Measurements from ENCODE around the gene OXA1L. TPM values are rescaled to one million over a fixed set of nuclear protein-coding genes. Genes with fewer than 3 reads are reported as not detected.

The OXA1L gene
- polyA plus RNA-seq (2013, experiment 1 of 2): 157 TPM
- 152 TPM for polyA plus RNA-seq (2013, experiment 2 of 2)

DNA sequence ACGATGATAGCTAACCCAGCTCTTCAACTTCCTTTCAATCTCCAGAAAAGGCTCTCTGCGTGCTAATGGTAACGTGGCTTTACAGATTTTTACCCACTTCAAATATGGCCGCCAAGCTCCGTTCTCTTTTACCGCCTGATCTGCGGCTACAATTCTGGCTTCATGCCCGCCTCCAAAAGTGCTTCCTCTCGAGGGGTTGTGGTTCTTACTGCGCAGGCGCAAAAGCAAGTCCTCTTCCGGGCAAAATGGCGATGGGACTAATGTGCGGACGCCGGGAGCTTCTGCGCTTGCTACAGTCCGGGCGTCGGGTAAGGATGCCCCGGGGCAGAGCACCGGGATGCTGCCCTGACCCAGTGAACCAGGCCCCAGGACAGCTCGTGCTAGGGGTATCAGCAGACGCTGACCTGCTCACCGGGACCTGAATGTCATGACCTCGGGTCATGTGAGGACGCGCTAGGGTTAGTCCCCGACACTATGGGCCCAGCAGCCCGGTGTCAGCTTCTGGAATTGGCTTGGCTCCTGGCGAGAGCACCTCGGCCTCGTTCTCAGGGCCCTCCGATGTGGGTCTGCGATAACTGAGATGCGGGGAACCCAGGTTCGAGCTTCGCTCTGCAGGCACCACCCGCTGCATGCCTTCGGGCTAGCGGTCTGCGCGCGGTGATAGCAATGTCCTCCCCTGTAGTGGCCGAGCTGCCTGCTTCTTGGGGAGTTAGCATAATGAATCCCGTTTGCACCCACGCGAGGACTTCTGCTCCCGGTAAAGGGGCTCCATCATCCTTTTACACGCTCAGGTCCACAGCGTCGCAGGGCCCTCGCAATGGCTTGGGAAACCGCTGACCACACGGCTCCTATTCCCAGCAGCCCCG, at the start of gene OXA1L:
Gene OXA1L (plus strand): TSS at position 232 of the 866 bp plus-strand sequence. CDS start 14 bp downstream, at position 246.
- H3K9me3 ChIP-seq (replicated peaks in 1 of 2; ENCODE audit: control insufficient read depth in 2 of 2, insufficient read depth in 1 of 2, low read depth in 1 of 2, low read length in 2 of 2): peaks cover 0 to 4% of the 10 kb centered on the region in 2 donors
- H3K27ac ChIP-seq (replicated peaks; ENCODE audit: low read length): peak within 1 kb of the TSS; percentile 3
- no peak within 1 kb of the TSS for H3K14ac ChIP-seq (ENCODE audit: low read length)
- peak within 1 kb of the TSS; percentile 60 for H3K23ac ChIP-seq (ENCODE audit: low read depth, low read length, poor library complexity)
- DNase-seq (ENCODE audit: low spot score): peak; percentile 91
- peak within 1 kb of the TSS; percentile 50 for H2BK12ac ChIP-seq (ENCODE audit: low read length)
- H2AK5ac ChIP-seq (ENCODE audit: low read depth, low read length): peak within 1 kb of the TSS; percentile 79
- H2BK15ac ChIP-seq (ENCODE audit: low read length): no peak within 1 kb of the TSS
- peak within 1 kb of the TSS; percentile 26 for H4K8ac ChIP-seq (ENCODE audit: low read depth, low read length)
- H3K9ac ChIP-seq (ENCODE audit: low read depth, low read length, poor library complexity): peak within 1 kb of the TSS; percentile 91
- H2BK120ac ChIP-seq (ENCODE audit: low read depth, low read length): no peak within 1 kb of the TSS
- H3K4me1 ChIP-seq (ENCODE audit: control insufficient read depth in 2 of 2, insufficient read depth in 1 of 2, low read depth in 1 of 2, low read length in 2 of 2): peaks cover 2 to 6% of the 10 kb centered on the region in 2 donors
- H3K27me3 ChIP-seq (ENCODE audit: control insufficient read depth in 3 of 3, insufficient read depth in 3 of 3, low read depth in 1 of 3, low read length in 3 of 3): no peaks in the 10 kb centered on the region
- no peak within 1 kb of the TSS for H4K91ac ChIP-seq (ENCODE audit: low read depth, low read length, poor library complexity)
- peak within 1 kb of the TSS; percentile 38 for H3K4ac ChIP-seq (ENCODE audit: low read length)
- peaks cover 27 to 37% of the 10 kb centered on the region in 2 donors for H3K36me3 ChIP-seq (replicated peaks in 1 of 2; ENCODE audit: control insufficient read depth in 2 of 2, insufficient read depth in 2 of 2, low read length in 2 of 2)
- peak within 1 kb of the TSS; percentile 90 for H3K18ac ChIP-seq (ENCODE audit: low read length)
- H2BK5ac ChIP-seq (ENCODE audit: low read length): no peak within 1 kb of the TSS
- H3K79me1 ChIP-seq (ENCODE audit: low read depth, low read length): peaks cover 4% of the 10 kb centered on the region
- H3K4me2 ChIP-seq (ENCODE audit: insufficient read depth, low read length, poor library complexity, severe bottlenecking): peak within 1 kb of the TSS; percentile 69
- peak within 1 kb of the TSS; percentile 89 for H2AFZ ChIP-seq (ENCODE audit: low read length)
- peak within 1 kb of the TSS; percentile 82 to 97 for H3K4me3 ChIP-seq (ENCODE audit: low read length in 2 of 2)
- WGBS, 2 donors (ENCODE audit: extremely low coverage in 2 of 2, insufficient read length in 2 of 2, insufficient replicate concordance in 1 of 2): no CpG with 5 or more reads among the region's 56 CpGs

DNA sequence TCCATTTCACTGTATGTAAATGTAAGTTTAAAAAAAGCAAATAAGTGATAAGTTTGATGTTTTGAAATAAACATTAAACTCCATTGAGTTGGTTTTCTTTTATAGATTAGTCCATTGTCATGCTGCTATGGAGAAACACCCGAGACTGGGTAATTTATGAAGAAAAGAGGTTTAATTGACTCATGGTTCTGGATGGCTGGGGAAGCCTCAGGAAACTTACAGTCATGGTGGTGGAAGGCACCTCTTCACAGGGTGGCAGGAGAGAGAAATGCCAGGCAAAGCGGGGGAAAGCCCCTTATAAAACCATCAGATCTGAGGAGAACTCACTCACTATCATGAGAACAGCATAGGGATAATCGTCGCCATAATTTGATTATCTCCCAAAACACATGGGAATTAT, 48.4 kb upstream of the OXA1L start:
- H3K9me3 ChIP-seq (replicated peaks in 1 of 2; ENCODE audit: control insufficient read depth in 2 of 2, insufficient read depth in 1 of 2, low read depth in 1 of 2, low read length in 2 of 2): no peaks in the 10 kb centered on the region
- no CpG with 5 or more reads among the region's 4 CpGs for WGBS, 2 donors (ENCODE audit: extremely low coverage in 2 of 2, insufficient read length in 2 of 2, insufficient replicate concordance in 1 of 2)
- H3K14ac ChIP-seq (ENCODE audit: low read length): no peak overlapping the region
- H3K27me3 ChIP-seq (ENCODE audit: control insufficient read depth in 3 of 3, insufficient read depth in 3 of 3, low read depth in 1 of 3, low read length in 3 of 3): peaks cover 0 to 4% (median 0%) of the 10 kb centered on the region in 3 experiments
- no peak overlapping the region for H4K91ac ChIP-seq (ENCODE audit: low read depth, low read length, poor library complexity)
- no peak overlapping the region for H3K23ac ChIP-seq (ENCODE audit: low read depth, low read length, poor library complexity)
- H3K4me2 ChIP-seq (ENCODE audit: insufficient read depth, low read length, poor library complexity, severe bottlenecking): no peak overlapping the region
- H4K8ac ChIP-seq (ENCODE audit: low read depth, low read length): no peak overlapping the region
- H3K79me1 ChIP-seq (ENCODE audit: low read depth, low read length): no peaks in the 10 kb centered on the region
- H2BK5ac ChIP-seq (ENCODE audit: low read length): no peak overlapping the region
- no peak overlapping the region for H3K9ac ChIP-seq (ENCODE audit: low read depth, low read length, poor library complexity)
- DNase-seq (ENCODE audit: low spot score): no peak
- H3K18ac ChIP-seq (ENCODE audit: low read length): no peak overlapping the region
- H3K4ac ChIP-seq (ENCODE audit: low read length): no peak overlapping the region
- no peaks in the 10 kb centered on the region for H3K36me3 ChIP-seq (replicated peaks in 1 of 2; ENCODE audit: control insufficient read depth in 2 of 2, insufficient read depth in 2 of 2, low read length in 2 of 2)
- H2BK15ac ChIP-seq (ENCODE audit: low read length): no peak overlapping the region
- no peaks in the 10 kb centered on the region for H3K4me1 ChIP-seq (ENCODE audit: control insufficient read depth in 2 of 2, insufficient read depth in 1 of 2, low read depth in 1 of 2, low read length in 2 of 2)
- no peak overlapping the region for H2BK12ac ChIP-seq (ENCODE audit: low read length)
- no peak overlapping the region for H2AFZ ChIP-seq (ENCODE audit: low read length)
- no peak overlapping the region for H2AK5ac ChIP-seq (ENCODE audit: low read depth, low read length)
- H2BK120ac ChIP-seq (ENCODE audit: low read depth, low read length): no peak overlapping the region
- H3K27ac ChIP-seq (replicated peaks; ENCODE audit: low read length): no peak overlapping the region
- no peak overlapping the region for H3K4me3 ChIP-seq (ENCODE audit: low read length in 2 of 2)

GRCh38 chr14:22721213-22721612, 45.3 kb upstream of the OXA1L start:
- Histone ChIP-seq H3K9ac (ENCODE audit: low read depth, low read length, poor library complexity) (no peak overlapping the region), H4K8ac (ENCODE audit: low read depth, low read length) (no peak overlapping the region), H3K4me2 (ENCODE audit: insufficient read depth, low read length, poor library complexity, severe bottlenecking) (no peak overlapping the region), H3K27me3 (ENCODE audit: control insufficient read depth in 3 of 3, insufficient read depth in 3 of 3, low read depth in 1 of 3, low read length in 3 of 3) (peaks cover 0 to 12% (median 0%) of the 10 kb centered on the region in 3 experiments), H2BK120ac (ENCODE audit: low read depth, low read length) (no peak overlapping the region), H2BK15ac (ENCODE audit: low read length) (no peak overlapping the region), H3K18ac (ENCODE audit: low read length) (no peak overlapping the region), H2AFZ (ENCODE audit: low read length) (no peak overlapping the region), H2BK5ac (ENCODE audit: low read length) (no peak overlapping the region), H2BK12ac (ENCODE audit: low read length) (no peak overlapping the region), H3K23ac (ENCODE audit: low read depth, low read length, poor library complexity) (no peak overlapping the region), H2AK5ac (ENCODE audit: low read depth, low read length) (no peak overlapping the region), H3K9me3 (replicated peaks in 1 of 2; ENCODE audit: control insufficient read depth in 2 of 2, insufficient read depth in 1 of 2, low read depth in 1 of 2, low read length in 2 of 2) (no peaks in the 10 kb centered on the region), H3K79me1 (ENCODE audit: low read depth, low read length) (no peaks in the 10 kb centered on the region), H4K91ac (ENCODE audit: low read depth, low read length, poor library complexity) (no peak overlapping the region), H3K27ac (replicated peaks; ENCODE audit: low read length) (no peak overlapping the region), H3K14ac (ENCODE audit: low read length) (no peak overlapping the region), H3K4me1 (ENCODE audit: control insufficient read depth in 2 of 2, insufficient read depth in 1 of 2, low read depth in 1 of 2, low read length in 2 of 2) (peaks cover 0 to 3% of the 10 kb centered on the region in 2 donors), H3K4ac (ENCODE audit: low read length) (no peak overlapping the region), H3K4me3 (ENCODE audit: low read length in 2 of 2) (no peak overlapping the region), H3K36me3 (replicated peaks in 1 of 2; ENCODE audit: control insufficient read depth in 2 of 2, insufficient read depth in 2 of 2, low read length in 2 of 2) (no peaks in the 10 kb centered on the region)
- no CpG with 5 or more reads among the region's 2 CpGs for WGBS, 2 donors (ENCODE audit: extremely low coverage in 2 of 2, insufficient read length in 2 of 2, insufficient replicate concordance in 1 of 2)
- no peak for DNase-seq (ENCODE audit: low spot score)

- Histone ChIP-seq H3K27ac (replicated peaks; ENCODE audit: low read length) (no peak overlapping the region), H4K8ac (ENCODE audit: low read depth, low read length) (no peak overlapping the region), H3K79me1 (ENCODE audit: low read depth, low read length) (no peaks in the 10 kb centered on the region), H3K23ac (ENCODE audit: low read depth, low read length, poor library complexity) (no peak overlapping the region), H3K4me1 (ENCODE audit: control insufficient read depth in 2 of 2, insufficient read depth in 1 of 2, low read depth in 1 of 2, low read length in 2 of 2) (peaks cover 0 to 3% of the 10 kb centered on the region in 2 donors), H4K91ac (ENCODE audit: low read depth, low read length, poor library complexity) (no peak overlapping the region), H3K4me2 (ENCODE audit: insufficient read depth, low read length, poor library complexity, severe bottlenecking) (no peak overlapping the region), H2AK5ac (ENCODE audit: low read depth, low read length) (peak overlapping the region; percentile 51), H3K9ac (ENCODE audit: low read depth, low read length, poor library complexity) (no peak overlapping the region), H3K36me3 (replicated peaks in 1 of 2; ENCODE audit: control insufficient read depth in 2 of 2, insufficient read depth in 2 of 2, low read length in 2 of 2) (no peaks in the 10 kb centered on the region), H3K14ac (ENCODE audit: low read length) (no peak overlapping the region), H3K18ac (ENCODE audit: low read length) (no peak overlapping the region), H2BK15ac (ENCODE audit: low read length) (no peak overlapping the region), H3K9me3 (replicated peaks in 1 of 2; ENCODE audit: control insufficient read depth in 2 of 2, insufficient read depth in 1 of 2, low read depth in 1 of 2, low read length in 2 of 2) (no peaks in the 10 kb centered on the region), H2BK120ac (ENCODE audit: low read depth, low read length) (no peak overlapping the region), H3K4me3 (ENCODE audit: low read length in 2 of 2) (no peak overlapping the region), H2BK5ac (ENCODE audit: low read length) (no peak overlapping the region), H2BK12ac (ENCODE audit: low read length) (no peak overlapping the region), H3K27me3 (ENCODE audit: control insufficient read depth in 3 of 3, insufficient read depth in 3 of 3, low read depth in 1 of 3, low read length in 3 of 3) (peaks cover 0 to 13% (median 0%) of the 10 kb centered on the region in 3 experiments), H3K4ac (ENCODE audit: low read length) (no peak overlapping the region), H2AFZ (ENCODE audit: low read length) (no peak overlapping the region)
- WGBS, 2 donors (ENCODE audit: extremely low coverage in 2 of 2, insufficient read length in 2 of 2, insufficient replicate concordance in 1 of 2): no CpG with 5 or more reads among the region's 1 CpG
- DNase-seq (ENCODE audit: low spot score): no peak
Measured at GRCh38 chr14:22723815-22724214, 42.7 kb upstream of the OXA1L start.

Measured in neuronal stem cell (in vitro differentiated cells).